ENCODE results near the gene CCDC192. TPM values are rescaled to one million over a fixed set of nuclear protein-coding genes. Genes with fewer than 3 reads are reported as not detected.
A peak's percentile ranks its signal among the peaks of the same experiment; 100 is the strongest.
"Not testable (repeated sequence)": the region's sequence is repeated elsewhere in the genome, so short reads cannot be mapped to it uniquely, and the experiment has no call there.

The CCDC192 gene
- total RNA-seq, 1 experiment from 2014 or later: not detected

GRCh38 chr5:127744241-127744640, 41.0 kb downstream of the CCDC192 start:
- DNase-seq: no peak
- POLR2A ChIA-PET: no interaction called here
- Histone ChIP-seq H3K9me3 (no peaks in the 10 kb centered on the region), H3K4me3 (ENCODE audit: low read depth, low read length) (no peak overlapping the region), H3K36me3 (ENCODE audit: control insufficient read depth, insufficient read depth, low read length) (no peaks in the 10 kb centered on the region), H3K27me3 (replicated peaks; ENCODE audit: control insufficient read depth, insufficient read depth, low read length) (no peaks in the 10 kb centered on the region), H3K4me1 (no peaks in the 10 kb centered on the region)
- no peaks in the 10 kb centered on the region for H3K36me3 Mint-ChIP-seq (ENCODE audit: insufficient read depth, unreplicated experiment)
- no peak overlapping the region for H3K4me3 Mint-ChIP-seq (ENCODE audit: unreplicated experiment)
- H3K27ac Mint-ChIP-seq (ENCODE audit: unreplicated experiment): no peak overlapping the region
- no TSS peak for BruUV-seq (replicated peaks)
- no peak for TF ChIP-seq CTCF (IDR thresholded peaks at IDR 0.05; ENCODE audit: insufficient read depth in 1 of 2, low read depth in 1 of 2, low read length in 1 of 2, severe bottlenecking in 1 of 2, unreplicated experiment in 1 of 2)
- no peaks in the 10 kb centered on the region for H3K27me3 Mint-ChIP-seq (ENCODE audit: insufficient read depth, unreplicated experiment)
- intact Hi-C loops (cut with micrococcal nuclease; ENCODE audit: unreplicated experiment): no loop called here
- H3K4me1 Mint-ChIP-seq (ENCODE audit: low read depth, unreplicated experiment): no peaks in the 10 kb centered on the region
- no peaks in the 10 kb centered on the region for H3K9me3 Mint-ChIP-seq (ENCODE audit: unreplicated experiment)
- CTCF ChIA-PET: no interaction called here

- no peaks in the 10 kb centered on the region for H3K9me3 ChIP-seq
- H3K4me1 ChIP-seq: no peaks in the 10 kb centered on the region
- no peaks in the 10 kb centered on the region for H3K36me3 Mint-ChIP-seq (ENCODE audit: insufficient read depth, unreplicated experiment)
- H3K4me3 ChIP-seq (ENCODE audit: low read depth, low read length): no peak overlapping the region
- no peak overlapping the region for H3K27ac Mint-ChIP-seq (ENCODE audit: unreplicated experiment)
- intact Hi-C loops (cut with micrococcal nuclease; ENCODE audit: unreplicated experiment): loop anchor here (1.0 to 2.0 kb wide), 4 partner anchors 128 to 753 kb away; no protein-coding TSS in a partner anchor
- no peaks in the 10 kb centered on the region for H3K36me3 ChIP-seq (ENCODE audit: control insufficient read depth, insufficient read depth, low read length)
- POLR2A ChIA-PET: no interaction called here
- DNase-seq: peak in 1 of 2 experiments; percentile 24
- no peaks in the 10 kb centered on the region for H3K27me3 ChIP-seq (replicated peaks; ENCODE audit: control insufficient read depth, insufficient read depth, low read length)
- CTCF ChIA-PET: no interaction called here
- no TSS peak for BruUV-seq (replicated peaks)
- H3K4me1 Mint-ChIP-seq (ENCODE audit: low read depth, unreplicated experiment): no peaks in the 10 kb centered on the region
- no peaks in the 10 kb centered on the region for H3K27me3 Mint-ChIP-seq (ENCODE audit: insufficient read depth, unreplicated experiment)
- peak; percentile 52 to 72 for TF ChIP-seq CTCF (IDR thresholded peaks at IDR 0.05; ENCODE audit: insufficient read depth in 1 of 2, low read depth in 1 of 2, low read length in 1 of 2, severe bottlenecking in 1 of 2, unreplicated experiment in 1 of 2)
- no peaks in the 10 kb centered on the region for H3K9me3 Mint-ChIP-seq (ENCODE audit: unreplicated experiment)
- H3K4me3 Mint-ChIP-seq (ENCODE audit: unreplicated experiment): no peak overlapping the region
Measured at GRCh38 chr5:127746756-127747155, 43.6 kb downstream of the CCDC192 start.

GRCh38 chr5:127752503-127753265, 49.5 kb downstream of the CCDC192 start:
- H3K9me3 Mint-ChIP-seq (ENCODE audit: unreplicated experiment); BruUV-seq (replicated peaks); H3K27me3 ChIP-seq (replicated peaks; ENCODE audit: control insufficient read depth, insufficient read depth, low read length); H3K9me3 ChIP-seq; H3K27me3 Mint-ChIP-seq (ENCODE audit: insufficient read depth, unreplicated experiment); H3K36me3 ChIP-seq (ENCODE audit: control insufficient read depth, insufficient read depth, low read length); DNase-seq; H3K4me3 ChIP-seq (ENCODE audit: low read depth, low read length); POLR2A ChIA-PET; H3K4me3 Mint-ChIP-seq (ENCODE audit: unreplicated experiment): not testable (repeated sequence)
- intact Hi-C loops (cut with micrococcal nuclease; ENCODE audit: unreplicated experiment): loop anchor here (10.0 kb wide), 1 partner anchor 922 kb away; no protein-coding TSS in a partner anchor
- Mint-ChIP-seq H3K36me3 (ENCODE audit: insufficient read depth, unreplicated experiment) (peaks cover 17% of the 10 kb centered on the region), H3K27ac (ENCODE audit: unreplicated experiment) (peak overlapping the region; percentile 85), H3K4me1 (ENCODE audit: low read depth, unreplicated experiment) (peaks cover 26% of the 10 kb centered on the region)
- peaks cover 26% of the 10 kb centered on the region for H3K4me1 ChIP-seq
- CTCF ChIA-PET: interaction anchor here (0.6 kb wide), 1 partner anchor 407 kb away, joined by 3 read pairs; no protein-coding TSS in a partner anchor
